Measurements from ENCODE around the gene HUWE1.
"Not testable (repeated sequence)": the region's sequence is repeated elsewhere in the genome, so short reads cannot be mapped to it uniquely, and the experiment has no call there.

The HUWE1 gene, protein sequence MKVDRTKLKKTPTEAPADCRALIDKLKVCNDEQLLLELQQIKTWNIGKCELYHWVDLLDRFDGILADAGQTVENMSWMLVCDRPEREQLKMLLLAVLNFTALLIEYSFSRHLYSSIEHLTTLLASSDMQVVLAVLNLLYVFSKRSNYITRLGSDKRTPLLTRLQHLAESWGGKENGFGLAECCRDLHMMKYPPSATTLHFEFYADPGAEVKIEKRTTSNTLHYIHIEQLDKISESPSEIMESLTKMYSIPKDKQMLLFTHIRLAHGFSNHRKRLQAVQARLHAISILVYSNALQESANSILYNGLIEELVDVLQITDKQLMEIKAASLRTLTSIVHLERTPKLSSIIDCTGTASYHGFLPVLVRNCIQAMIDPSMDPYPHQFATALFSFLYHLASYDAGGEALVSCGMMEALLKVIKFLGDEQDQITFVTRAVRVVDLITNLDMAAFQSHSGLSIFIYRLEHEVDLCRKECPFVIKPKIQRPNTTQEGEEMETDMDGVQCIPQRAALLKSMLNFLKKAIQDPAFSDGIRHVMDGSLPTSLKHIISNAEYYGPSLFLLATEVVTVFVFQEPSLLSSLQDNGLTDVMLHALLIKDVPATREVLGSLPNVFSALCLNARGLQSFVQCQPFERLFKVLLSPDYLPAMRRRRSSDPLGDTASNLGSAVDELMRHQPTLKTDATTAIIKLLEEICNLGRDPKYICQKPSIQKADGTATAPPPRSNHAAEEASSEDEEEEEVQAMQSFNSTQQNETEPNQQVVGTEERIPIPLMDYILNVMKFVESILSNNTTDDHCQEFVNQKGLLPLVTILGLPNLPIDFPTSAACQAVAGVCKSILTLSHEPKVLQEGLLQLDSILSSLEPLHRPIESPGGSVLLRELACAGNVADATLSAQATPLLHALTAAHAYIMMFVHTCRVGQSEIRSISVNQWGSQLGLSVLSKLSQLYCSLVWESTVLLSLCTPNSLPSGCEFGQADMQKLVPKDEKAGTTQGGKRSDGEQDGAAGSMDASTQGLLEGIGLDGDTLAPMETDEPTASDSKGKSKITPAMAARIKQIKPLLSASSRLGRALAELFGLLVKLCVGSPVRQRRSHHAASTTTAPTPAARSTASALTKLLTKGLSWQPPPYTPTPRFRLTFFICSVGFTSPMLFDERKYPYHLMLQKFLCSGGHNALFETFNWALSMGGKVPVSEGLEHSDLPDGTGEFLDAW (N-terminal part only)

DNA sequence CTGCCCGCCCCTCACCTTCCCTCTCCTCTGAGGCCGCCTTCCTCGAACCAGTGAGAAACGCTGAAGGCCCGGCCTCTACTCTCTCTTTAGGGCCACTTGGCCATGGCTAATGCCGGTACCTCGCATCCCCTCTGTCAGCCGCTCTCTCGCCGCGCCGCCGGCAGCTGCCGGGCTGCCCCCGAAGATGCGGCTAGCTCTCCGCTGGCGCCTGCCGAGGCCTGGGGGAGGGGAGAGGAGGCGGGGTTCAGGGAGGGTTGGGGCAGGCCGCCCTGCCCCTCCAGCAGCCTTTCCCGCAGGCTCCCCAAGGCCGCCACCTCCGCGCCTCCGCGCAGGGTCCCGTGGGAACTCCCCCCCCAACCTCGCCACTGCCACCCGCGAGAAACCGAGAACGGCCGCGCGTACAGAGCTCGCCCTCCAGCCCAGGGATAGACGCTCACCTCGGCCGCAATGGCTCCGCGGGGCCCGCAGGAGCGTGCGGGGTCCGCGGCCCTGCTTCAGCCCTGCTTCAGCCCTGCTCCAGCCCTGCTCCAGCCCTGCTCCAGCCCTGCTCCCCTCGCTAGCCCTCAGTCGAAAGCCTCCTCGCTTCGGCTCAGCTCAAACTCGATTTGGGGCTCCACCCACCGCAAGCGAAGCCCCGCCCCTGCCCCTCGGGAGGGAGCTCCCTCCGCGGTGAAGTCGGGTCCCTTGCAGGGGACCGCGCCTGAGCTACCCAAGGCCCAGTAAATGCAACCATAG is at the start of gene HUWE1:
TSS of gene HUWE1 (minus strand) at position 569 of the 735 bp plus-strand sequence. CDS start 32,612 bp downstream, outside the sequence.
- peak; percentile 32 to 76 for DNase-seq

DNA sequence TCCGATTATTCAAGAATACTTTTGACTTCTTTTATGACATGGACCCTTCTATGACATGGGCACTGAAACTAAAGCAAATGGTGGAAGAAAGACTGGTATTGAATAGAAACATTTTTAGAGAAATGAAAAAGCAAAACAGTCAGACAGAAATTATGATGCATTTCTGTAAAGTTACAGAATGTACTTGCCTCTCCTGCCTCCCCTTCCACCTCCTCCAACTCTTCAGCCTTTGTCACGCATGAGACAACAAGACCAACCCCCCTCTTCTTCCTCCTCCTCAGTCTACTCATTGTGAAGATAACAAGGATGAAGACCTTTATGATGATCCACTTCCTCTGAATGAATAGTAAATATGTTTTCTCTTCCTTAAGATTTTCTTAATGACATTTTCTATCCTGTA is 46.3 kb upstream of the HUWE1 start:
- DNase-seq: no peak

- no peak for DNase-seq
Observed at GRCh38 chrX:53729751-53730150, 43.2 kb upstream of the HUWE1 start.

- no peak for DNase-seq
Observed at GRCh38 chrX:53728506-53728905, 42.0 kb upstream of the HUWE1 start.

DNA sequence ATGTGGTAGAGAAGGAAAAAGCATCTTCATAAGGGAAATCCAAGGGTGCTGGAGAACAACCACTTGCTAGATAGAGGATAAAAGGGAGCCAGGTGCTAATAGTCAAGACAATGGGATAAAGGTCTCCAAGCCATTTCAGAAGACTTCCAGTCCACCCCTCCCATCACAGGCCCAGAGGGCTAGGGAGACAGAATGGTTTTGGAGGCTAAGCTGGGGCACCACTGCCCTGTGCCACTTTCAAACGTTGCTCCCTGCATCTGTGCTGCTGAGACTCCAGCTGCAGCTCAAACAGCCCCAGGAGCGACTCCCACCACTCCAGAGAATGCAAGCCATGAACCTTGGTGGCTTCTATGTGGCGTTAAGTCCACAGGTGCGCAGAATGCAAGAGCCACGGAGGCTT is 38.4 kb upstream of the HUWE1 start:
- no peak for DNase-seq

DNA sequence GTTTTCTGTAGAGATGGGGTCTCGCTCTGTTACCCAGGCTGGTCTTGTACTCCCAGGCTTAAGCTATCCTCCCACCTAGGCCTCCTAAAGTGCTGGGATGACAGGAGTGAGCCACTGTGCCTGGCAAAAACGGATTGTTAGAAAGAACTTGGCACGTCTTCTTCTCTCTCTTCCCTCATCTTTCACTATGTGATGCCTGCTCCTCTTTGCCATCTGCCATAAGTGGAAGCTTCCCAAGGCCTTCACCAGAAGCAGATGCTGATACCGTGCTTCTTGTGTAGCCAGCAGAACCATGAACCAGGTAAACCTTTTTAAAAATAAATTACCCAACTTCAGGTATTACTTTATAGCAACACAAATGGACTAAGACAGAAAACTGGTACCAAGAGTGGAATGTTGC is 36.9 kb upstream of the HUWE1 start:
- DNase-seq: peak in 1 of 2 experiments; percentile 10

GRCh38 chrX:53721610-53722009 is 35.1 kb upstream of the HUWE1 start:
- not testable (repeated sequence) for DNase-seq

- not testable (repeated sequence) for DNase-seq
Observed at GRCh38 chrX:53719666-53720065, 33.1 kb upstream of the HUWE1 start.

- no peak for DNase-seq
Observed at GRCh38 chrX:53718073-53718472, 31.6 kb upstream of the HUWE1 start.

DNA sequence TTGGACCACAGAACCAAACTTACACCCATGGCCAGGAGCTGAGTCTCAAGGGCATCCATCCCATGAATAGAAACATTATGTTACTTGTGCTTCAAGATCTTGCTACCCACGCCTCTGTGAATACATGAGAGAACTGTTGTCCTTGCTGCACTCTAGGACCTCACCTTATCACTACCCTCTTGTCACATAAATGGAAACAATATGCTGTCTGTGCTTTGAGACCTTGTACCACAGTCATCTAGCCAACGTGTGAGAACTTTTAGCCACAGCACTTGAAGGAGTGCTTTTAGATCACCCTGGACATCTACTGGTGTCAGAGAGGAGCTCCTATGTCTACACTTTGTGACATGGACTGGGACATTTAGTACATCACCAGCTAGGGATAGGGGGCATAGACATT is 30.7 kb upstream of the HUWE1 start:
- DNase-seq: no peak

DNA sequence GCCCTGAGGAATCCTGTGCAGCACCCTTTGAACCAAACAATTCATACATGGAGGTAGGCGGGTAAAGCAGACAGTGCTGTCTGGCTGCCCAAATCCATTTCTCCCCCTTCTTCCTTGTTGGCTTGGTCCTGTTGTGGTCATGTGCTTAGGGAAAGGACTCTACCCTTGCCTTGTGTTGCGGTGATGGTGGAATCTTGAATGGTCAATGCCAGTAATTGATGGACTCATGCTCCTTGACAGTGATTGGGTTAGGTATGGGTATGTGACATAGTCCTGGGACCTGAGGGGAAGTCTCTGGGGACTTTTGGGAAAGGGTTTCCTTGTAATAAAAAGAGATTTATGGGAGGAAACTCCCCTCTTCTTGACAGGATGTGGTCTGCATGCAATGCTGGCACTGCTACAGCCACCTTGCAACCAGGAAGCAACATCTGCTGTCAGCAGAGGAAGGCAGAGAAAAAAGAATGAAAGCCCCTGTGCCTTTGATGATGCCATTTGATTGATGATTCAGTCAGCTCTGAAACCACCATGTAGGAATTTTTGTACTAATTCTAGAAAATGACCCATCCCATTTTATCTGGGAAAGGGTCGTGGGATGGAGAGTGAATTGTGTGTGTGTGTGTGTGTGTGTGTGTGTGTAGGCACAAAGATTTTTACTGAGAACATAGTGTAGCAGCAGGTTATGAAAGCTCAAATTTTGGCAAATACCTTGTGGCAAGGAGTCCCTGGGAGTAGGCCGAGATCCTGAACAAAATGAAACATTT is 30.0 kb upstream of the HUWE1 start:
- no peak for DNase-seq

GRCh38 chrX:53715346-53715924 is 28.9 kb upstream of the HUWE1 start:
- no peak for DNase-seq

- DNase-seq: no peak
Observed at GRCh38 chrX:53714580-53715345, 28.2 kb upstream of the HUWE1 start.

GRCh38 chrX:53713987-53714579 is 27.6 kb upstream of the HUWE1 start:
- no peak for DNase-seq

DNA sequence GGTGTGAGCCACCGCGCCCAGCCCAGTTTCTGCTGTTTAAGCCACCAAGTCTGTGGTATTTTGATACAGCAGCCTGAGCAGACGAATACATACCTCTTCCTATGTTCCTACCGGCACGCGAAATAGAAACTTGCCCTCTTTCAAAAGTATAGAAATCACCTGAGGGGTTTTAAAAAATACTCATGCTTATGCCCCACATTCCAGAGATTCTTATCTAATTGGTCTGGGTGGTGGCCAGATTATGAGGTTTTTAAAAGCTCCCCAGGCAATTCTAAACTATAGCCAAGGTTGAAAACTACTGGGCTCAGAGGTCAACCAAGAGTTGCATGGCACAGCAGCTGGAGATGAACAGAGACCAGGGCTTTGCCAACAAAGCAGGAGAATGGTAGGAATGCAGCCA is 24.9 kb upstream of the HUWE1 start:
- DNase-seq: no peak

DNA sequence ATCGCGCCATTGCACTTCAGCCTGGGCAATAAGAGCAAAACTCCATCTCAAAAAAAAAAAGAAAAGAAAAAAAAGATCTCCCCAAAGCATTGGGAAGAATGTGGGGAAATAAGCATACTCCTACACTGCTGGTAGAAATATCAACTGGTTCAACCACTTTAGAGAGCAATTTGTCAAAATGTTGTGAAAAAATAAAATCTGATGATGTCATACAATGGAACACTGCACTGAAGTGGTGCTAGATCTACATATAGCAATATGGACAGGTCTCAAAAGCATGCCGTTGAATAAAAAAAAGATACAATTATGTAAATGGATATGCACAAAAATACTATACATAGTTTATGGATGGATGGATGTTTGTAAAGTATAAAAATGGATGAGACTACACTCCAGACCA is 18.3 kb upstream of the HUWE1 start:
- DNase-seq: no peak

DNA sequence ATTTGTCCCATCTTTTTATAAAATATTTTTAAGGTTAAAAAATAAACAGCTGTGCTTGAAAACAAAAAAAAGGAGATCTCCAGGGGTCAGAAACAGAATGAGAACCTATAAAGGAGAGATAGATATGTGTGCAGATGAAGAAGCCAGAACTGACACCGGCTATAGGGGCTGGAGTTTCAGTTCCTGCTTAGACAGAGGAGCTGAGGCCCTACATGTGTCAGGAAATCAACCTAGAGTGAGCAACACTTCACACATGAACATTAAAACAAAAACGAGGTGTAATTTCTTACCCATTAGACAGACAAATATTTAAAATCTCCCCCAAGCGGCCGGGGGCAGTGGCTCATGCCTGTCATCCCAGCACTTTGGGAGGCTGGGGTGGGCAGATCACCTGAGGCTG is 17.8 kb upstream of the HUWE1 start:
- DNase-seq: no peak

DNA sequence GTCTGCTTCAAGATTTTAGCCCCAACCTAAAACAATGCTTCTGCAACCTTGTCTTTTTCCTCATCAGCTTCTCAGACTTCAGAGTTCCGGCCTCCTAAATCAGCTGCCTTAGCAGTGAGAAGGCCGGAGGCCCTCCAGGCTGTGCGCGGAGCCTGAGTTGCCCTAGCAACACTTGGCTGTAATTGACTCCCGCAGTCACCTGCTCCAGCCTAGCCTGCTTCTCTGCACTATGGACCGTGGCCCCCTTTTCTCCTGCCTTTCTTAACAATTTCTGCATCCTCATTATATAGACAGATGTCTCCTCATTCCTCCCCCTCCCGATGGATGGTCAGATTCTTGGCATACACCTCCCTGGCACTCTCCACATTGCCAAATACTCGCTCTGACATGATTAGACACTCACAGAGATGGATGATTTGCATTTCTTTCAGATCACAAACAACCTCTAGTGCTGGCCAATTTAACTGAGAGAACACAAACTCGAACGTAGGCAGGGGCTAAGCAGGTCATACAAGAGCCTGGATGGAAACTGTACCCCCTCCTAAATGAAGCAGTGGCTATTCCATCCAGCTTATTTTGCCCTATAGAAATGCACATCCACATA is 9.5 kb upstream of the HUWE1 start:
- DNase-seq: peak in 1 of 2 experiments; percentile 66

GRCh38 chrX:53694642-53695041 is 8.1 kb upstream of the HUWE1 start:
- DNase-seq: no peak

- no peak for DNase-seq
Observed at GRCh38 chrX:53688300-53688699, 1.8 kb upstream of the HUWE1 start.

Data from NCI-H446 (cell line).